IPS-15b (cell line): ENCODE measurements around the gene MMP28.

Experiments
- H3K27me3 ChIP-seq: one replicate; pipeline ENCODE4 v1.6.1; 2013; ENCODE audit warnings: low read length; ENCODE audit not compliant: control insufficient read depth, insufficient read depth
- H3K36me3 ChIP-seq: one replicate; pipeline ENCODE4 v1.6.1; 2013; ENCODE audit warnings: low read length; ENCODE audit not compliant: control insufficient read depth, insufficient read depth
- H3K4me1 ChIP-seq: one replicate; pipeline ENCODE4 v1.6.1; 2013; ENCODE audit warnings: mild to moderate bottlenecking, low read length; ENCODE audit not compliant: control insufficient read depth, insufficient read depth
- H3K4me3 ChIP-seq: one replicate; pipeline ENCODE4 v1.5.1; 2013; ENCODE audit warnings: low read depth, low read length
- H3K9ac ChIP-seq: one replicate; pipeline ENCODE4 v1.6.1; 2013; ENCODE audit warnings: low read depth, mild to moderate bottlenecking, low read length
- H3K9me3 ChIP-seq: one replicate; pipeline ENCODE4 v1.6.1; 2013; ENCODE audit warnings: mild to moderate bottlenecking, low read length; ENCODE audit not compliant: control insufficient read depth, insufficient read depth

The MMP28 gene

GRCh38 chr17:35775039-35775438, 20.4 kb downstream of the MMP28 start:
- Histone ChIP-seq H3K27me3 (no peaks in the 10 kb centered on the region), H3K4me1 (peaks cover 5% of the 10 kb centered on the region), H3K4me3 (no peak overlapping the region), H3K9me3 (no peaks in the 10 kb centered on the region), H3K9ac (no peak overlapping the region), H3K36me3 (no peaks in the 10 kb centered on the region)

- Histone ChIP-seq H3K9me3 (no peaks in the 10 kb centered on the region), H3K4me3 (no peak overlapping the region), H3K36me3 (no peaks in the 10 kb centered on the region), H3K4me1 (peaks cover 5% of the 10 kb centered on the region), H3K27me3 (no peaks in the 10 kb centered on the region), H3K9ac (no peak overlapping the region)
These were observed 20.9 kb downstream of the MMP28 start for GRCh38 chr17:35774499-35774898.

- no peaks in the 10 kb centered on the region for H3K27me3 ChIP-seq
- no peak overlapping the region for H3K9ac ChIP-seq
- no peaks in the 10 kb centered on the region for H3K9me3 ChIP-seq
- H3K36me3 ChIP-seq: no peaks in the 10 kb centered on the region
- no peak overlapping the region for H3K4me3 ChIP-seq
- peaks cover 5% of the 10 kb centered on the region for H3K4me1 ChIP-seq
These were observed 21.6 kb downstream of the MMP28 start for GRCh38 chr17:35773679-35774425.

- Histone ChIP-seq H3K4me1 (peaks cover 5% of the 10 kb centered on the region), H3K27me3 (no peaks in the 10 kb centered on the region), H3K9me3 (no peaks in the 10 kb centered on the region), H3K4me3 (no peak overlapping the region), H3K36me3 (no peaks in the 10 kb centered on the region), H3K9ac (no peak overlapping the region)
These were observed 22.3 kb downstream of the MMP28 start for GRCh38 chr17:35773129-35773528.

GRCh38 chr17:35769895-35770486, 25.4 kb downstream of the MMP28 start:
- Histone ChIP-seq H3K27me3 (peaks cover 5% of the 10 kb centered on the region), H3K4me3 (no peak overlapping the region), H3K36me3 (no peaks in the 10 kb centered on the region), H3K9me3 (peaks cover 2% of the 10 kb centered on the region), H3K9ac (no peak overlapping the region), H3K4me1 (peaks cover 5% of the 10 kb centered on the region)

- peaks cover under 1% of the 10 kb centered on the region for H3K4me1 ChIP-seq
- H3K9me3 ChIP-seq: peaks cover 3% of the 10 kb centered on the region
- H3K9ac ChIP-seq: no peak overlapping the region
- H3K36me3 ChIP-seq: no peaks in the 10 kb centered on the region
- H3K27me3 ChIP-seq: peaks cover 5% of the 10 kb centered on the region
- no peak overlapping the region for H3K4me3 ChIP-seq
These were observed 26.6 kb downstream of the MMP28 start for GRCh38 chr17:35768797-35769196.

GRCh38 chr17:35766903-35767510, 28.4 kb downstream of the MMP28 start:
- Histone ChIP-seq H3K9me3 (peaks cover 3% of the 10 kb centered on the region), H3K4me1 (no peaks in the 10 kb centered on the region), H3K4me3 (no peak overlapping the region), H3K36me3 (no peaks in the 10 kb centered on the region), H3K9ac (no peak overlapping the region), H3K27me3 (peaks cover 5% of the 10 kb centered on the region)

GRCh38 chr17:35766489-35766877, 29.0 kb downstream of the MMP28 start:
- Histone ChIP-seq H3K36me3 (no peaks in the 10 kb centered on the region), H3K4me3 (no peak overlapping the region), H3K27me3 (peaks cover 5% of the 10 kb centered on the region), H3K9ac (no peak overlapping the region), H3K9me3 (peaks cover 3% of the 10 kb centered on the region), H3K4me1 (no peaks in the 10 kb centered on the region)

GRCh38 chr17:35765756-35766488, 29.5 kb downstream of the MMP28 start:
- no peak overlapping the region for H3K9ac ChIP-seq
- H3K4me1 ChIP-seq: no peaks in the 10 kb centered on the region
- peaks cover 5% of the 10 kb centered on the region for H3K27me3 ChIP-seq
- no peak overlapping the region for H3K4me3 ChIP-seq
- H3K36me3 ChIP-seq: no peaks in the 10 kb centered on the region
- H3K9me3 ChIP-seq: peaks cover 3% of the 10 kb centered on the region

GRCh38 chr17:35765086-35765710, 30.2 kb downstream of the MMP28 start:
- Histone ChIP-seq H3K4me3 (peak overlapping the region; percentile 62), H3K4me1 (no peaks in the 10 kb centered on the region), H3K27me3 (peaks cover 5% of the 10 kb centered on the region), H3K9me3 (peaks cover 3% of the 10 kb centered on the region), H3K36me3 (no peaks in the 10 kb centered on the region), H3K9ac (no peak overlapping the region)
